A172 (cell line): ENCODE measurements around the gene CNP. TPM values are rescaled to one million over a fixed set of nuclear protein-coding genes. Genes with fewer than 3 reads are reported as not detected.

Experiments used
- DNase-seq: peaks from one replicate; pipeline ENCODE4 v3.0.0-alpha.2; 2015; ENCODE audit warnings: low spot score
- total RNA-seq: library from RNA; depleted of rRNA; stranded (reverse); fragments of >200 nt; shearing (Covaris generic); gene quantifications from 2 replicates; pipeline ENCODE4 v1.2.3, GENCODE V29; 2014

Gene CNP
- total RNA-seq, 1 experiment from 2014 or later = 110 TPM

GRCh38 chr17:41941168-41941567, 25.4 kb upstream of the CNP start:
- no peak for DNase-seq

- DNase-seq = no peak
Measured at GRCh38 chr17:41942626-41943373, 23.8 kb upstream of the CNP start.

- DNase-seq = no peak
Measured at GRCh38 chr17:41943492-41943891, 23.1 kb upstream of the CNP start.

- DNase-seq = no peak
Measured at GRCh38 chr17:41944943-41945342, 21.7 kb upstream of the CNP start.

- DNase-seq = no peak
Measured at GRCh38 chr17:41948762-41949460, 17.7 kb upstream of the CNP start.

GRCh38 chr17:41956522-41956921, 10.1 kb upstream of the CNP start:
- no peak for DNase-seq

GRCh38 chr17:41957031-41957868, 9.3 kb upstream of the CNP start:
- peak; percentile 63 for DNase-seq

- DNase-seq = no peak
Measured at GRCh38 chr17:41957869-41958439, 8.6 kb upstream of the CNP start.

GRCh38 chr17:41959030-41959335, 7.6 kb upstream of the CNP start:
- DNase-seq = no peak

GRCh38 chr17:41959336-41960095, 7.1 kb upstream of the CNP start:
- peak; percentile 74 for DNase-seq

GRCh38 chr17:41962111-41962510, 4.5 kb upstream of the CNP start:
- no peak for DNase-seq

- DNase-seq = peak; percentile 44
Measured at GRCh38 chr17:41962768-41963434, 3.7 kb upstream of the CNP start.

- DNase-seq = peak; percentile 55
Measured at GRCh38 chr17:41965694-41966462, 717 bp upstream of the CNP start.

- DNase-seq = no peak
Measured at GRCh38 chr17:41967141-41967920, 736 bp downstream of the CNP start.

- DNase-seq = no peak
Measured at GRCh38 chr17:41967921-41968578, 1.5 kb downstream of the CNP start.

- DNase-seq = no peak
Measured at GRCh38 chr17:41968676-41969075, 2.1 kb downstream of the CNP start.

- no peak for DNase-seq
Measured at GRCh38 chr17:41970901-41971331, 4.3 kb downstream of the CNP start.

- DNase-seq = no peak
Measured at GRCh38 chr17:41971721-41972523, 5.3 kb downstream of the CNP start.
